ENCODE data around the gene ATP5F1B.
"Not testable (repeated sequence)": the region's sequence is repeated elsewhere in the genome, so short reads cannot be mapped to it uniquely, and the experiment has no call there.

ATP5F1B gene

GRCh38 chr12:56670836-56671235, 25.1 kb upstream of the ATP5F1B start:
- no peak overlapping the region for H3K4me3 ChIP-seq (replicated peaks in 1 of 2; ENCODE audit: low read depth in 2 of 2, low read length in 2 of 2)
- no peak for TF ChIP-seq CTCF (IDR thresholded peaks at IDR 0.05; ENCODE audit: low read depth, low read length)
- DNase-seq (ENCODE audit: low read depth in 2 of 2): no peak

- no peak for TF ChIP-seq CTCF (IDR thresholded peaks at IDR 0.05; ENCODE audit: low read depth, low read length)
- H3K4me3 ChIP-seq (replicated peaks in 1 of 2; ENCODE audit: low read depth in 2 of 2, low read length in 2 of 2): no peak overlapping the region
- no peak for DNase-seq (ENCODE audit: low read depth in 2 of 2)
Observed at GRCh38 chr12:56668197-56668457, 22.3 kb upstream of the ATP5F1B start.

GRCh38 chr12:56661979-56662638, 16.3 kb upstream of the ATP5F1B start:
- TF ChIP-seq CTCF (IDR thresholded peaks at IDR 0.05; ENCODE audit: low read depth, low read length): no peak
- DNase-seq (ENCODE audit: low read depth in 2 of 2): no peak
- H3K4me3 ChIP-seq (replicated peaks in 1 of 2; ENCODE audit: low read depth in 2 of 2, low read length in 2 of 2): no peak overlapping the region

GRCh38 chr12:56661560-56661959, 15.8 kb upstream of the ATP5F1B start:
- DNase-seq (ENCODE audit: low read depth in 2 of 2): no peak
- no peak overlapping the region for H3K4me3 ChIP-seq (replicated peaks in 1 of 2; ENCODE audit: low read depth in 2 of 2, low read length in 2 of 2)
- TF ChIP-seq CTCF (IDR thresholded peaks at IDR 0.05; ENCODE audit: low read depth, low read length): no peak

- H3K4me3 ChIP-seq (replicated peaks in 1 of 2; ENCODE audit: low read depth in 2 of 2, low read length in 2 of 2): no peak overlapping the region
- TF ChIP-seq CTCF (IDR thresholded peaks at IDR 0.05; ENCODE audit: low read depth, low read length): no peak
- DNase-seq (ENCODE audit: low read depth in 2 of 2): no peak
Observed at GRCh38 chr12:56658921-56659320, 13.1 kb upstream of the ATP5F1B start.

GRCh38 chr12:56657416-56658379, 11.9 kb upstream of the ATP5F1B start:
- peak in 1 of 2 donors; percentile 20 for DNase-seq (ENCODE audit: low read depth in 2 of 2)
- no peak for TF ChIP-seq CTCF (IDR thresholded peaks at IDR 0.05; ENCODE audit: low read depth, low read length)
- H3K4me3 ChIP-seq (replicated peaks in 1 of 2; ENCODE audit: low read depth in 2 of 2, low read length in 2 of 2): no peak overlapping the region

GRCh38 chr12:56653781-56654180, 8.0 kb upstream of the ATP5F1B start:
- not testable (repeated sequence) for DNase-seq (ENCODE audit: low read depth in 2 of 2)

GRCh38 chr12:56648023-56648422, 2.2 kb upstream of the ATP5F1B start:
- not testable (repeated sequence) for DNase-seq (ENCODE audit: low read depth in 2 of 2)

More at GRCh38 chr12:56653781-56654180, 8.0 kb upstream of the ATP5F1B start:
- H3K4me3 ChIP-seq (replicated peaks in 1 of 2; ENCODE audit: low read depth in 2 of 2, low read length in 2 of 2): not testable (repeated sequence)

More at GRCh38 chr12:56648023-56648422, 2.2 kb upstream of the ATP5F1B start:
- not testable (repeated sequence) for H3K4me3 ChIP-seq (replicated peaks in 1 of 2; ENCODE audit: low read depth in 2 of 2, low read length in 2 of 2)
